H9 (cell line): ENCODE data around the gene PES1. TPM values are rescaled to one million over a fixed set of nuclear protein-coding genes. Genes with fewer than 3 reads are reported as not detected.

Source experiments
- DNase-seq: peaks from one replicate; pipeline ENCODE4 v3.0.0-alpha.2; 2017
- H2AFZ ChIP-seq: one replicate; pipeline ENCODE4 v1.6.1; 2013; ENCODE audit warnings: mild to moderate bottlenecking, low read length, control low read depth, moderate library complexity
- H2AK5ac ChIP-seq: 2 replicates; pipeline ENCODE4 v1.6.1; 2013; ENCODE audit warnings: low read length, control low read depth, mixed read lengths; ENCODE audit not compliant: insufficient read length
- H2BK120ac ChIP-seq: one replicate; pipeline ENCODE4 v1.6.1; 2013; ENCODE audit warnings: low read depth, mild to moderate bottlenecking, low read length, control low read depth, inconsistent platforms; ENCODE audit not compliant: poor library complexity, severe bottlenecking
- H2BK12ac ChIP-seq: 2 replicates; pipeline ENCODE4 v1.6.1; 2013; ENCODE audit warnings: low read length, control low read depth, mixed read lengths, low read depth; ENCODE audit not compliant: insufficient read length
- H2BK15ac ChIP-seq: 2 replicates; pipeline ENCODE4 v1.6.1; 2013; ENCODE audit warnings: low read depth, low read length, control low read depth
- H2BK20ac ChIP-seq: one replicate; pipeline ENCODE4 v1.6.1; 2013; ENCODE audit warnings: low read depth, mild to moderate bottlenecking, low read length, control low read depth, inconsistent platforms; ENCODE audit not compliant: poor library complexity, severe bottlenecking
- H2BK5ac ChIP-seq: 2 replicates; pipeline ENCODE4 v1.6.1; 2013; ENCODE audit warnings: low read length, control low read depth, mixed read lengths; ENCODE audit not compliant: insufficient read length
- H3K14ac ChIP-seq: 2 replicates; pipeline ENCODE4 v1.6.1; 2013; ENCODE audit warnings: low read length, control low read depth; ENCODE audit not compliant: insufficient read depth
- H3K18ac ChIP-seq: 2 replicates; pipeline ENCODE4 v1.6.1; 2013; ENCODE audit warnings: low read depth, mild to moderate bottlenecking, mixed read lengths, low read length, control low read depth; ENCODE audit not compliant: insufficient read length
- H3K23ac ChIP-seq: 2 replicates; pipeline ENCODE4 v1.6.1; 2013; ENCODE audit warnings: low read length, control low read depth, mixed read lengths, low read depth; ENCODE audit not compliant: insufficient read length
- H3K23me2 ChIP-seq: 2 replicates; pipeline ENCODE4 v1.6.1; 2013; ENCODE audit warnings: low read depth, mild to moderate bottlenecking, mixed read lengths, low read length, control low read depth; ENCODE audit not compliant: insufficient read length, poor library complexity, severe bottlenecking
- H3K27ac ChIP-seq: 2 replicates; pipeline ENCODE4 v1.5.1; 2013; ENCODE audit warnings: low read length, control low read depth, mixed read lengths, low read depth; ENCODE audit not compliant: insufficient read length
- H3K27me3 ChIP-seq: 2 replicates; pipeline ENCODE4 v1.6.1; 2013; ENCODE audit warnings: low read length, control low read depth, inconsistent platforms; ENCODE audit not compliant: insufficient read depth
- H3K4ac ChIP-seq: 2 replicates; pipeline ENCODE4 v1.6.1; 2013; ENCODE audit warnings: low read depth, mild to moderate bottlenecking, control low read depth, inconsistent platforms, low read length, moderate library complexity
- H3K4me1 ChIP-seq: 2 replicates; pipeline ENCODE4 v1.6.1; 2013; ENCODE audit warnings: low read length, control low read depth, inconsistent platforms; ENCODE audit not compliant: insufficient read depth
- H3K4me2 ChIP-seq: 2 replicates; pipeline ENCODE4 v1.6.1; 2013; ENCODE audit warnings: low read length, control low read depth, mixed read lengths; ENCODE audit not compliant: insufficient read length, insufficient read depth
- H3K56ac ChIP-seq: 2 replicates; pipeline ENCODE4 v1.6.1; 2013; ENCODE audit warnings: low read depth, mild to moderate bottlenecking, mixed read lengths, low read length, control low read depth; ENCODE audit not compliant: insufficient read length
- H3K79me1 ChIP-seq: 2 replicates; pipeline ENCODE4 v1.6.1; 2013; ENCODE audit warnings: low read depth, mild to moderate bottlenecking, moderate library complexity, low read length, control low read depth, inconsistent platforms; ENCODE audit not compliant: insufficient read depth, poor library complexity, severe bottlenecking
- H3K79me2 ChIP-seq: 2 replicates; pipeline ENCODE4 v1.6.1; 2013; ENCODE audit warnings: low read length, control low read depth, inconsistent platforms; ENCODE audit not compliant: insufficient read depth
- H3K9ac ChIP-seq: 2 replicates; pipeline ENCODE4 v1.6.1; 2013; ENCODE audit warnings: low read length, control low read depth, mixed read lengths; ENCODE audit not compliant: insufficient read length; ENCODE audit errors: extremely low read depth
- H3K9me3 ChIP-seq: one replicate; pipeline ENCODE4 v1.6.1; 2013; ENCODE audit warnings: low read depth, low read length, inconsistent platforms; ENCODE audit not compliant: control insufficient read depth
- H3T11ph ChIP-seq: one replicate; pipeline ENCODE4 v1.6.1; 2013; ENCODE audit warnings: mild to moderate bottlenecking, low read length, control low read depth, inconsistent platforms
- H4K20me1 ChIP-seq: one replicate; pipeline ENCODE4 v1.6.1; 2013; ENCODE audit not compliant: control insufficient read depth, insufficient read length, insufficient read depth
- H4K5ac ChIP-seq: 2 replicates; pipeline ENCODE4 v1.6.1; 2013; ENCODE audit warnings: low read depth, mild to moderate bottlenecking, mixed read lengths, low read length, control low read depth; ENCODE audit not compliant: insufficient read length
- H4K8ac ChIP-seq: replicated peaks from 2 replicates; pipeline ENCODE4 v1.6.1; 2013; ENCODE audit warnings: low read length, control low read depth, mixed read lengths, low read depth; ENCODE audit not compliant: insufficient read length
- H4K91ac ChIP-seq: 2 replicates; pipeline ENCODE4 v1.6.1; 2013; ENCODE audit warnings: low read depth, mild to moderate bottlenecking, moderate library complexity, mixed read lengths, low read length, control low read depth; ENCODE audit not compliant: insufficient read length
- H3K27ac Mint-ChIP-seq, 3 experiments: 2 replicates in 2 of 3; 3 replicates in 1 of 3; pipeline ENCODE4 v1.8.0; 2020 to 2021; ENCODE audit warnings: mixed read lengths in 3 of 3, mild to moderate bottlenecking in 1 of 3, moderate library complexity in 1 of 3
- H3K27me3 Mint-ChIP-seq: 2 replicates; pipeline ENCODE4 v1.8.0; 2021; ENCODE audit warnings: low read depth, mild to moderate bottlenecking, moderate library complexity, mixed read lengths
- H3K36me3 Mint-ChIP-seq, 3 experiments: 2 replicates in 2 of 3; 3 replicates in 1 of 3; pipeline ENCODE4 v1.8.0; 2020 to 2021; ENCODE audit warnings: low read depth in 3 of 3, mixed read lengths in 3 of 3; ENCODE audit not compliant: insufficient read depth in 1 of 3
- H3K4me1 Mint-ChIP-seq, 2 experiments: 2 replicates each; pipeline ENCODE4 v1.8.0; 2020; ENCODE audit warnings: mixed read lengths in 2 of 2
- H3K4me3 Mint-ChIP-seq, 2 experiments: 2 replicates in 1 of 2; 3 replicates in 1 of 2; pipeline ENCODE4 v1.8.0; 2020 to 2021; ENCODE audit warnings: mild to moderate bottlenecking in 2 of 2, mixed read lengths in 2 of 2, moderate library complexity in 1 of 2
- H3K9me3 Mint-ChIP-seq, 2 experiments: 2 replicates in 1 of 2; 3 replicates in 1 of 2; pipeline ENCODE4 v1.8.0; 2020; ENCODE audit warnings: mild to moderate bottlenecking in 2 of 2, mixed read lengths in 2 of 2, moderate library complexity in 1 of 2
- WGBS: extraction: QIAGEN DNeasy Blood & Tissue Kit; methylation state at CpG from one replicate; pipeline ENCODE4 v1.1.7; 2013; ENCODE audit warnings: missing lambda C conversion rate, low lambda C conversion rate, mixed read lengths; ENCODE audit not compliant: insufficient read length; ENCODE audit errors: extremely low coverage; 5-methylcytosine and 5-hydroxymethylcytosine counted together
- total RNA-seq: library from RNA; stranded (reverse); gene quantifications from 2 replicates; pipeline ENCODE4 v1.2.1, GENCODE V29; 2021
- TF ChIP-seq, protein P1 (sequence below): fragments of 200-600 bp; sonication (generic); conservative IDR thresholded peaks from 3 replicates; pipeline ENCODE4 v1.8.0; 2021; ENCODE audit warnings: antibody characterized with exemption, mild to moderate bottlenecking

The PES1 gene
- total RNA-seq, 1 experiment from 2014 or later, result 133 TPM

DNA sequence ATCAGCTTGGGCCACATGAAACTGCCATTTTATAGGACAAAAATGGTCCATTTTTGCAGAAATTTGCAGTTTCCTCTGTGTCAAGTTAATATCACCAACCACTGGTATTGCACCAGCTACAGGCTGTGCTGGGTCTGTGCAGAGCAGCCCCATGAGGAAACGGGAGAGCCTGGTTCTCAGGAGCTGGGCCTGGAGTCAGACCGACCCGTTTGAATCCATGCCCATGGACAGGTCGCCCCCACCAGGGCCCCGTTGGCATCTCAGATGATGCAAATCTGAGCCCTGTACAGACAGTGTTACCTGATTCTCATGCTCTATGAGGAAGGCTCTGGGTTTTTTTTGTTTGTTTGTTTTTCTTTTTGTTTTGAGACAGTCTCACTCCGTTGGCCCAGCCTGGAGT lies 35.3 kb downstream of the PES1 start:
- Histone ChIP-seq H4K20me1 (no peaks in the 10 kb centered on the region), H3K4ac (no peak overlapping the region), H4K5ac (no peak overlapping the region), H3K14ac (no peak overlapping the region), H2BK12ac (no peak overlapping the region), H3K79me2 (no peaks in the 10 kb centered on the region), H3K4me2 (no peak overlapping the region), H2BK20ac (no peak overlapping the region), H3K56ac (no peak overlapping the region), H2BK120ac (no peak overlapping the region), H4K8ac (no peak overlapping the region), H2BK15ac (no peak overlapping the region), H4K91ac (no peak overlapping the region), H2AFZ (no peak overlapping the region), H3K23ac (no peak overlapping the region), H3K9ac (no peak overlapping the region), H3K27me3 (no peaks in the 10 kb centered on the region), H3K18ac (no peak overlapping the region), H3K9me3 (no peaks in the 10 kb centered on the region), H2BK5ac (no peak overlapping the region), H2AK5ac (no peak overlapping the region), H3T11ph (no peak overlapping the region), H3K23me2 (no peaks in the 10 kb centered on the region), H3K4me1 (no peaks in the 10 kb centered on the region), H3K79me1 (no peaks in the 10 kb centered on the region), H3K27ac (no peak overlapping the region)
- Mint-ChIP-seq H3K4me3 (no peak overlapping the region), H3K4me1 (peaks cover 18 to 28% of the 10 kb centered on the region in 2 experiments), H3K27ac (0 out of 7 replicates have a peak overlapping the region, but pooled peaks of 1 of the 3 experiments have one; percentile 18), H3K36me3 (peaks cover 0 to 6% (median 0%) of the 10 kb centered on the region in 3 experiments; a peak in 3 of 7 replicates), H3K9me3 (no peaks in the 10 kb centered on the region), H3K27me3 (no peaks in the 10 kb centered on the region)
- TF ChIP-seq, protein P1, sequence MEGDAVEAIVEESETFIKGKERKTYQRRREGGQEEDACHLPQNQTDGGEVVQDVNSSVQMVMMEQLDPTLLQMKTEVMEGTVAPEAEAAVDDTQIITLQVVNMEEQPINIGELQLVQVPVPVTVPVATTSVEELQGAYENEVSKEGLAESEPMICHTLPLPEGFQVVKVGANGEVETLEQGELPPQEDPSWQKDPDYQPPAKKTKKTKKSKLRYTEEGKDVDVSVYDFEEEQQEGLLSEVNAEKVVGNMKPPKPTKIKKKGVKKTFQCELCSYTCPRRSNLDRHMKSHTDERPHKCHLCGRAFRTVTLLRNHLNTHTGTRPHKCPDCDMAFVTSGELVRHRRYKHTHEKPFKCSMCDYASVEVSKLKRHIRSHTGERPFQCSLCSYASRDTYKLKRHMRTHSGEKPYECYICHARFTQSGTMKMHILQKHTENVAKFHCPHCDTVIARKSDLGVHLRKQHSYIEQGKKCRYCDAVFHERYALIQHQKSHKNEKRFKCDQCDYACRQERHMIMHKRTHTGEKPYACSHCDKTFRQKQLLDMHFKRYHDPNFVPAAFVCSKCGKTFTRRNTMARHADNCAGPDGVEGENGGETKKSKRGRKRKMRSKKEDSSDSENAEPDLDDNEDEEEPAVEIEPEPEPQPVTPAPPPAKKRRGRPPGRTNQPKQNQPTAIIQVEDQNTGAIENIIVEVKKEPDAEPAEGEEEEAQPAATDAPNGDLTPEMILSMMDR, result peak; percentile 42
- DNase-seq, result no peak
- no CpG with 5 or more reads among the region's 6 CpGs for WGBS
